Prostate gland (tissue), 2 donors: ENCODE measurements around the gene UBXN2A. TPM values are rescaled to one million over a fixed set of nuclear protein-coding genes. Genes with fewer than 3 reads are reported as not detected.
A peak's percentile ranks its signal among the peaks of the same experiment; 100 is the strongest.

Experiments used
- DNase-seq: peaks from one replicate; pipeline ENCODE4 v3.0.0-alpha.2; 2019; ENCODE audit warnings: low spot score
- H3K27ac ChIP-seq, 2 donors: fragments of 200-600 bp; sonication (generic); 2 replicates each; pipeline ENCODE4 v1.5.1; 2017 to 2019
- H3K27me3 ChIP-seq: fragments of 200-600 bp; sonication (generic); replicated peaks from 2 replicates; pipeline ENCODE4 v1.5.1; 2019; ENCODE audit not compliant: insufficient read depth
- H3K36me3 ChIP-seq, 2 donors: fragments of 200-600 bp; sonication (generic); 1 replicate in 1 of 2; 2 replicates in 1 of 2; pipeline versions ENCODE4 v1.5.1 to v1.8.1; 2017 to 2019
- H3K4me1 ChIP-seq: fragments of 200-600 bp; sonication (generic); replicated peaks from 2 replicates; pipeline ENCODE4 v1.5.1; 2019
- H3K4me3 ChIP-seq, 2 donors: fragments of 200-600 bp; sonication (generic); 2 replicates each; pipeline ENCODE4 v1.5.1; 2017 to 2019
- H3K9me3 ChIP-seq: fragments of 200-600 bp; sonication (generic); 2 replicates; pipeline ENCODE4 v1.5.1; 2017
- POLR2A ChIP-seq: fragments of 450-650 bp; IDR thresholded peaks from one replicate; pipeline ENCODE4 v1.6.1; 2016; ENCODE audit warnings: antibody characterized with exemption, mild to moderate bottlenecking
- POLR2AphosphoS5 ChIP-seq: sonication (generic); formaldehyde crosslinking; IDR thresholded peaks from one replicate; pipeline ENCODE4 v1.6.1; 2017; ENCODE audit warnings: antibody characterized with exemption
- WGBS: methylation state at CpG from one replicate; pipeline ENCODE4 v1.1.5; 2018; 5-methylcytosine and 5-hydroxymethylcytosine counted together
- intact Hi-C: fragments of 100-400 bp; cut with DNase I; formaldehyde crosslinking; loops from one replicate; pipeline ENCODE4 v1.14.2; 2022
- total RNA-seq, 2 donors: library from RNA; depleted of rRNA; stranded (reverse); fragments of >200 nt; gene quantifications; one replicate each; pipeline ENCODE4 v1.1.0, GENCODE V29; 2016
- TF ChIP-seq, protein P1 (sequence below), 4 experiments: fragments of 200-600 bp in 2 of 4; fragments of 450-650 bp in 2 of 4; sonication (generic) in 2 of 4; IDR thresholded peaks; 1 replicate in 3 of 4; 2 replicates in 1 of 4; pipeline ENCODE4 v1.5.1; 2016 to 2019; ENCODE audit warnings: antibody characterized with exemption in 4 of 4, mild to moderate bottlenecking in 2 of 4, moderate library complexity in 2 of 4

The UBXN2A gene
- total RNA-seq, 2 donors from 2014 or later: 9.7 to 19.2 TPM

DNA sequence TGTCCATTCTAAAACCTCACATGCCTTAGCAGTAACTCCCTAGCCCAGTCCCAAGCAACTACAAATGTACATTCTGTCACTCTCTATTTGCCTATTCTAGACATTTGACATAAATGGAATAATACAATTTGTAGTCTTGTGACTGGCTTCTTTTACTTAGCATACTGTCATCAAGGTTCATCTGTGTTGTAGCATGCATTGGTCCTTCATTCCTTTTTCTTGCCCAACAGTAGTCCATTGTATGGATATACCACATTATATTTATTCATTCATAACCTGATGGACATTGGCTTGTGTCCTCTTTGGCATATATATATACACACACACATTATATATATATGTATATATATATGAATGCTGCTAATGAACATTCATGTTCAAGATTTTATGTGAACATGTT lies 67.4 kb downstream of the UBXN2A start:
- no peak for DNase-seq
- TF ChIP-seq, protein P1, sequence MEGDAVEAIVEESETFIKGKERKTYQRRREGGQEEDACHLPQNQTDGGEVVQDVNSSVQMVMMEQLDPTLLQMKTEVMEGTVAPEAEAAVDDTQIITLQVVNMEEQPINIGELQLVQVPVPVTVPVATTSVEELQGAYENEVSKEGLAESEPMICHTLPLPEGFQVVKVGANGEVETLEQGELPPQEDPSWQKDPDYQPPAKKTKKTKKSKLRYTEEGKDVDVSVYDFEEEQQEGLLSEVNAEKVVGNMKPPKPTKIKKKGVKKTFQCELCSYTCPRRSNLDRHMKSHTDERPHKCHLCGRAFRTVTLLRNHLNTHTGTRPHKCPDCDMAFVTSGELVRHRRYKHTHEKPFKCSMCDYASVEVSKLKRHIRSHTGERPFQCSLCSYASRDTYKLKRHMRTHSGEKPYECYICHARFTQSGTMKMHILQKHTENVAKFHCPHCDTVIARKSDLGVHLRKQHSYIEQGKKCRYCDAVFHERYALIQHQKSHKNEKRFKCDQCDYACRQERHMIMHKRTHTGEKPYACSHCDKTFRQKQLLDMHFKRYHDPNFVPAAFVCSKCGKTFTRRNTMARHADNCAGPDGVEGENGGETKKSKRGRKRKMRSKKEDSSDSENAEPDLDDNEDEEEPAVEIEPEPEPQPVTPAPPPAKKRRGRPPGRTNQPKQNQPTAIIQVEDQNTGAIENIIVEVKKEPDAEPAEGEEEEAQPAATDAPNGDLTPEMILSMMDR (IDR thresholded peaks at IDR 0.05): no peak
- TF ChIP-seq POLR2A: no peak
- no peak for TF ChIP-seq POLR2AphosphoS5
- H3K9me3 ChIP-seq: no peaks in the 10 kb centered on the region
- H3K27me3 ChIP-seq: peaks cover 7% of the 10 kb centered on the region
- H3K4me1 ChIP-seq: no peaks in the 10 kb centered on the region
- no peaks in the 10 kb centered on the region for H3K36me3 ChIP-seq
- intact Hi-C loops: no loop called here
- no peak overlapping the region for H3K27ac ChIP-seq
- H3K4me3 ChIP-seq: no peak overlapping the region

GRCh38 chr2:24008672-24009366 lies 68.6 kb downstream of the UBXN2A start:
- intact Hi-C loops: no loop called here
- Histone ChIP-seq H3K36me3 (no peaks in the 10 kb centered on the region), H3K4me1 (no peaks in the 10 kb centered on the region), H3K9me3 (no peaks in the 10 kb centered on the region), H3K27ac (no peak overlapping the region), H3K27me3 (peaks cover 7% of the 10 kb centered on the region), H3K4me3 (no peak overlapping the region)
- TF ChIP-seq POLR2AphosphoS5 (no peak), POLR2A (no peak)
- TF ChIP-seq, protein P1 (IDR thresholded peaks at IDR 0.05): no peak
- no peak for DNase-seq
- 85% methylated on average over 13 of the region's 13 CpGs for WGBS

DNA sequence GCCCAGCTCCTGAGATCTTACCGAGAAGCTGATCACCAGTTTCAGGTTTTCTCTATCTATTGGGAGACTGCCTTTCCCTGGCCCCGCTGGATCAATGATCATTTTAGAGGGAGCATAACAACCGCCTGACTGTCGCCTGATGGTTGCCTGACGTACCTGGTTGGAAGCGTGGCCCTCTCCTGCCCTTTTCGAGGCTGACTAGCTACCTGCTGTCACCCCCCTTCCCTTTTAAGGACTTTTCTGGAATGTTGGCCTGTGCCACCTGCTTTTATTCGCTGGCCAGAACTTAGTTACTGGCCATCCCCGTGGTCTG lies 69.1 kb downstream of the UBXN2A start:
- Histone ChIP-seq H3K36me3 (no peaks in the 10 kb centered on the region), H3K4me1 (no peaks in the 10 kb centered on the region), H3K4me3 (no peak overlapping the region), H3K9me3 (no peaks in the 10 kb centered on the region), H3K27me3 (peaks cover 7% of the 10 kb centered on the region), H3K27ac (no peak overlapping the region)
- intact Hi-C loops: no loop called here
- no peak for DNase-seq
- TF ChIP-seq, protein P1 (IDR thresholded peaks at IDR 0.05): no peak
- TF ChIP-seq POLR2AphosphoS5 (no peak), POLR2A (no peak)
- 76% methylated on average over 9 of the region's 9 CpGs for WGBS

- no peaks in the 10 kb centered on the region for H3K9me3 ChIP-seq
- intact Hi-C loops: no loop called here
- TF ChIP-seq POLR2AphosphoS5 (no peak), POLR2A (no peak)
- TF ChIP-seq, protein P1 (IDR thresholded peaks at IDR 0.05): no peak
- H3K4me3 ChIP-seq: peak within 1 kb of the TSS; percentile 21 to 32
- WGBS: 6% methylated on average over 41 of the region's 75 CpGs
- no peak within 1 kb of the TSS for H3K27ac ChIP-seq
- peaks cover 7% of the 10 kb centered on the region for H3K27me3 ChIP-seq
- DNase-seq: no peak
- no peaks in the 10 kb centered on the region for H3K4me1 ChIP-seq
- H3K36me3 ChIP-seq: no peaks in the 10 kb centered on the region
Measured at GRCh38 chr2:24009680-24010476, 69.6 kb downstream of the UBXN2A start, which contains the start of gene MFSD2B. Gene MFSD2B (plus strand): TSS chr2:24010085. CDS start chr2:24010097, 12 bp downstream.
